ENCODE data around the gene LMBR1L.

GRCh38 chr12:49050507-49051372 is 59.9 kb downstream of the LMBR1L start:
- TF ChIP-seq SPI1 (IDR thresholded peaks at IDR 0.05; ENCODE audit: low read depth, low read length) (no peak), POLR2A (IDR thresholded peaks at IDR 0.05; ENCODE audit: low read depth, low read length) (no peak), TAF1 (IDR thresholded peaks at IDR 0.05; ENCODE audit: low read depth, low read length) (no peak), POLR2AphosphoS5 (IDR thresholded peaks at IDR 0.05; ENCODE audit: low read depth, low read length) (no peak)

Measured in GM12891 (cell line).